GM12892 (cell line): ENCODE data around the gene TNS3.

Experiments used
- POLR2A ChIP-seq: IDR thresholded peaks from 2 replicates; pipeline ENCODE4 v1.6.1; 2011; ENCODE audit warnings: low read depth, low read length, control low read depth
- POLR2AphosphoS5 ChIP-seq: IDR thresholded peaks from 2 replicates; pipeline ENCODE4 v1.6.1; 2011; ENCODE audit warnings: low read depth, low read length, control low read depth
- TAF1 ChIP-seq: IDR thresholded peaks from 2 replicates; pipeline ENCODE4 v1.6.1; 2011; ENCODE audit warnings: low read depth, mild to moderate bottlenecking, control low read depth, low read length, borderline replicate concordance

DNA sequence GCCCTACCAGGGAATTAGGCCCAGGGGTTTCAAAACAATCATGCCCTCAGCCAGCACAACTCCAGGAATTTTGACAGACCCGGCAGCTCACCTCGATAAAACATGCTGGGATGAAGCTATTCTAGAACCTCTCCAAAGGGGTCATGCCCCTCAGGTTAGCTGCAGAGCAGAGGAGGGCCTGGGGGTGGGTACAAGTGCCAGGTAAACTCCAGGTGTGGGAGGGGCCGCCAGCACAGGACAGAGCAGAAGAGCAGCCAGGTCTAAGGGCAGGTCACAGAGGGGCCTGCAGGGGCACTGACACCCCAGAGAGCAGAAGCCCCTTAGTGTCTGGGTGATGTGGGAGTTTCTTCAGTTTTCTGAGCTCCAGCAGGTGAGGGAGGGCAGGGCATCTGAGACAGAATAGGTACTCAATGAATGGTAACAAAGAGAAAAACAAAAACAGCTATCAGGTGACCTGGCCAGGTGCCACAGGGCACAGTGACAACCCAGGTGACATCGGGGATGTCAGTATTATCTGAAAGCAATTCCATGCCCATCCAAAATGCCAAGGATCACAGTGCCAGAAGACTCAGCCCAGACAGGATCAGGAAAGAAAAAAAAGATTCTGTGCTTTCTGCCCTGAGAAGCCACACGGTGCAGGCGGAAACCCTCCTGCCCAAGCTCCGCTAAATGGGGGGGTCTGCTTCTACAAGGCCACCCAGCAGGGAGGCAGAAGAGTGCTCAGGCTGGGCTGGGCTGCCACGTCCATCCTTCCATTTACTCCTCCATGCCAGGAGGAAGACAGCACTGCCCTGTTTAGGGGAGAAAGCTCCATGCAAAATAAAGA, 104.5 kb downstream of the TNS3 start:
- TF ChIP-seq POLR2A (no peak), POLR2AphosphoS5 (no peak), TAF1 (no peak)
